Endodermal cell (in vitro differentiated cells): ENCODE measurements around the gene IL1RN. TPM values are rescaled to one million over a fixed set of nuclear protein-coding genes. Genes with fewer than 3 reads are reported as not detected.

ENCODE experiments used
- DNase-seq: peaks from one replicate; pipeline ENCODE4 v3.0.0-alpha.2; 2017
- H3K27ac ChIP-seq: 2 replicates; pipeline ENCODE4 v1.5.1; 2013; ENCODE audit warnings: mild to moderate bottlenecking, low read depth, low read length, moderate library complexity
- H3K27me3 ChIP-seq: 2 replicates; pipeline ENCODE4 v1.6.1; 2013; ENCODE audit warnings: mild to moderate bottlenecking, low read length, moderate library complexity; ENCODE audit not compliant: insufficient read depth, control insufficient read depth, poor library complexity, severe bottlenecking
- H3K36me3 ChIP-seq: 2 replicates; pipeline ENCODE4 v1.7.0; 2013; ENCODE audit warnings: mild to moderate bottlenecking, low read length, moderate library complexity; ENCODE audit not compliant: control insufficient read depth, insufficient read depth
- H3K4me1 ChIP-seq: one replicate; pipeline ENCODE4 v1.7.0; 2013; ENCODE audit warnings: low read length; ENCODE audit not compliant: control insufficient read depth, insufficient read depth
- H3K4me3 ChIP-seq: 2 replicates; pipeline ENCODE4 v1.5.1; 2013; ENCODE audit warnings: mild to moderate bottlenecking, low read length, moderate library complexity
- H3K9ac ChIP-seq: 2 replicates; pipeline ENCODE4 v1.6.1; 2013; ENCODE audit warnings: mild to moderate bottlenecking, low read length, moderate library complexity; ENCODE audit not compliant: poor library complexity, severe bottlenecking; ENCODE audit errors: extremely low read depth
- H3K9me3 ChIP-seq: 2 replicates; pipeline ENCODE4 v1.6.1; 2013; ENCODE audit warnings: mild to moderate bottlenecking, low read length, moderate library complexity; ENCODE audit not compliant: control insufficient read depth
- H3K27ac Mint-ChIP-seq: 2 replicates; pipeline ENCODE4 v1.8.0; 2020; ENCODE audit warnings: mixed read lengths
- H3K27me3 Mint-ChIP-seq: 2 replicates; pipeline ENCODE4 v1.8.0; 2021; ENCODE audit warnings: mild to moderate bottlenecking, mixed read lengths; ENCODE audit not compliant: insufficient read depth
- H3K36me3 Mint-ChIP-seq: 2 replicates; pipeline ENCODE4 v1.8.0; 2020; ENCODE audit warnings: low read depth, mixed read lengths
- H3K4me1 Mint-ChIP-seq: 2 replicates; pipeline ENCODE4 v1.8.0; 2020; ENCODE audit warnings: mixed read lengths
- H3K4me3 Mint-ChIP-seq: 2 replicates; pipeline ENCODE4 v1.8.0; 2020; ENCODE audit warnings: mild to moderate bottlenecking, moderate library complexity, mixed read lengths
- H3K9me3 Mint-ChIP-seq: 2 replicates; pipeline ENCODE4 v1.8.0; 2020; ENCODE audit warnings: mild to moderate bottlenecking, mixed read lengths
- WGBS, 2 experiments: methylation state at CpG; one replicate each; pipeline versions ENCODE4 v1.1.5 to v1.1.7; 2013; ENCODE audit warnings: missing lambda C conversion rate in 2 of 2, mixed read lengths in 1 of 2; ENCODE audit not compliant: insufficient coverage in 1 of 2, insufficient read length in 1 of 2; 5-methylcytosine and 5-hydroxymethylcytosine counted together
- total RNA-seq, 2 donors: library from RNA; stranded (reverse); fragmentation: NEBNext Ultra II Directional in 1 of 2; extraction: Animal tissue kit (Norgen Biotek cat#: 25700) in 1 of 2; gene quantifications; 2 replicates in 1 of 2; 3 replicates in 1 of 2; pipeline ENCODE4 v1.2.1, GENCODE V29; 2021
- TF ChIP-seq, protein P1 (sequence below): fragments of 200-600 bp; sonication (generic); conservative IDR thresholded peaks from 2 replicates; pipeline ENCODE4 v1.5.0; 2021; ENCODE audit warnings: antibody characterized with exemption, mild to moderate bottlenecking

The IL1RN gene
- total RNA-seq, 2 donors from 2014 or later: not detected

DNA sequence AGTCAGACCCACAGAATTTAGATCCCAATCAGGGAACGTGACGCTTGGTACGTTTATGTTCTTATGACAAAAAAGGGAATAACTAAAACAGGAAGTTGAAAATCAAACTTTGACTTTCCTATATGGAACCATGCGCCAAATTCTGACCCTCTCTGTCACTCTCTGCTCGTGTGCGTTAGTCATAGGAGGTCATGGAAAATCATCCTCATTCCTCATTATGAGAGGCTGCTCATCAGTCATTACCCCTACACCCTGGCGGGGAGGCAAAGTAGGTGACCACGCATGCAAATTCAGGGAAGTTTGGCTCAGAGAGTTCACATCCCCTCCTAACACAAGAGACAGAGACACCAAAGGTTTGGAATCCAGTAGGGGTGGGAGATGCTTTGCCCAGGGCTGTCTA lies 44.1 kb upstream of the IL1RN start:
- Histone ChIP-seq H3K9me3 (no peaks in the 10 kb centered on the region), H3K36me3 (no peaks in the 10 kb centered on the region), H3K27me3 (peaks cover 61% of the 10 kb centered on the region), H3K27ac (no peak overlapping the region), H3K4me1 (no peaks in the 10 kb centered on the region), H3K4me3 (no peak overlapping the region), H3K9ac (no peak overlapping the region)
- Mint-ChIP-seq H3K27me3 (peaks cover 33% of the 10 kb centered on the region), H3K9me3 (no peaks in the 10 kb centered on the region), H3K4me1 (no peaks in the 10 kb centered on the region), H3K36me3 (no peaks in the 10 kb centered on the region), H3K4me3 (no peak overlapping the region), H3K27ac (no peak overlapping the region)
- TF ChIP-seq, protein P1, sequence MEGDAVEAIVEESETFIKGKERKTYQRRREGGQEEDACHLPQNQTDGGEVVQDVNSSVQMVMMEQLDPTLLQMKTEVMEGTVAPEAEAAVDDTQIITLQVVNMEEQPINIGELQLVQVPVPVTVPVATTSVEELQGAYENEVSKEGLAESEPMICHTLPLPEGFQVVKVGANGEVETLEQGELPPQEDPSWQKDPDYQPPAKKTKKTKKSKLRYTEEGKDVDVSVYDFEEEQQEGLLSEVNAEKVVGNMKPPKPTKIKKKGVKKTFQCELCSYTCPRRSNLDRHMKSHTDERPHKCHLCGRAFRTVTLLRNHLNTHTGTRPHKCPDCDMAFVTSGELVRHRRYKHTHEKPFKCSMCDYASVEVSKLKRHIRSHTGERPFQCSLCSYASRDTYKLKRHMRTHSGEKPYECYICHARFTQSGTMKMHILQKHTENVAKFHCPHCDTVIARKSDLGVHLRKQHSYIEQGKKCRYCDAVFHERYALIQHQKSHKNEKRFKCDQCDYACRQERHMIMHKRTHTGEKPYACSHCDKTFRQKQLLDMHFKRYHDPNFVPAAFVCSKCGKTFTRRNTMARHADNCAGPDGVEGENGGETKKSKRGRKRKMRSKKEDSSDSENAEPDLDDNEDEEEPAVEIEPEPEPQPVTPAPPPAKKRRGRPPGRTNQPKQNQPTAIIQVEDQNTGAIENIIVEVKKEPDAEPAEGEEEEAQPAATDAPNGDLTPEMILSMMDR: no peak
- 90 to 93% methylated on average over 6 to 8 of the region's 8 CpGs for WGBS, 2 experiments
- DNase-seq: no peak

DNA sequence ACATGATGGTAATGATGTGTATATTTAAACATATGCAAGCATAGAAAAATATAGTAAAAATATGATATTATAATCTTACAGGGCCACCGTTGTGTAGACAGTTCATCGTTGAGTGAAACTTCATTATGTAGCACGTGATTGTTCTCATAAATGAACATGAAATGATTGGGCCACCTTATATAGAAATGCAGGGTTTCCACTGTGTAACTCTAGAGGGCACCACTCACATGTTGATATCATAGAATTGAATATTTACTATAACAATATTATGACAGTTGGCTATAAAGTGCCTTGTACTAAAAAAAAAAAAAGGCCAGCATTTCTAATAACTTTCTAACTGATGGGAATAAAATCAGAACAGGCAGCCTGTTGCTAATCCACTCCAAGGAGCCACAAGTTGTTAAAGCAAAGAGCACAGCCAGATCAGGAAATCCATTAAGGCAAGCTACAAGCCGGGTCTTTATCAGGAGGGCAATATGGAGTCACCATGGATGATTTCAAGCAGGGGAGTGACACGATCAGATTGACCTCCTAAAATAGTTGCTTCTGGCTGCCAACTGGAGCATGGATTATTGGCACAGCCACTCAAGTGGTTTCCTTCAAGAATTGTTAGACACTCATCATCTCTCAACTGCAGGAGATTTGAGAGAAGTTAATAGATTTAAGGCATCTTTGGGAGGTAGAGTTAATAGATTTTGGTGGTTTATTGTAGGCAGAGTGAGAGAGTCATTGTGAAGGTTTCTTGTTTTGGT lies 43.0 kb upstream of the IL1RN start:
- H3K27ac ChIP-seq: no peak overlapping the region
- H3K9ac ChIP-seq: no peak overlapping the region
- H3K36me3 ChIP-seq: no peaks in the 10 kb centered on the region
- 69 to 76% methylated on average over 5 of the region's 5 CpGs for WGBS, 2 experiments
- H3K4me3 Mint-ChIP-seq: no peak overlapping the region
- no peak overlapping the region for H3K4me3 ChIP-seq
- peaks cover 72% of the 10 kb centered on the region for H3K27me3 ChIP-seq
- no peaks in the 10 kb centered on the region for H3K9me3 ChIP-seq
- no peaks in the 10 kb centered on the region for H3K4me1 Mint-ChIP-seq
- H3K9me3 Mint-ChIP-seq: no peaks in the 10 kb centered on the region
- no peaks in the 10 kb centered on the region for H3K4me1 ChIP-seq
- no peak for DNase-seq
- no peak overlapping the region for H3K27ac Mint-ChIP-seq
- TF ChIP-seq, protein P1: peak; percentile 69
- no peaks in the 10 kb centered on the region for H3K36me3 Mint-ChIP-seq
- H3K27me3 Mint-ChIP-seq: peaks cover 33% of the 10 kb centered on the region

DNA sequence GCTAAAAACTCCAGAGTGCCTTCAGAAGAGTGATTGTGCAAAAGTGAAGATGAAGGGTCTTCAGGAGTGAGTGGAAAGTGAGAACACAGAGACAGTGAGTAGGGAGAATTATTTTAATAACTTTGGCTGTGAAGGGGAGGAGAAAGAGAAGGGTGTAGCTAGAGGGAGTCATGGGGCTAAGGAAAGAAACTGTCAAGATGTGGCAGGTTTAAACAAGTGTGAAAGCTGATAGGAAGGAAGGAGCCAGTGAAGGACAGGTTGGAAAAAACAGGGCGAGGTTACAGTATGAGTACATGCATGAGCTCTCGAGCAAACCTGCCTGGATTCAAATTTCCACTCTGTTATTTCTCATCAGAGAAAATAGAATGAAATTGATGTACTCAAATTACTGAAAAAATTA lies 41.9 kb upstream of the IL1RN start:
- no peaks in the 10 kb centered on the region for H3K9me3 Mint-ChIP-seq
- Histone ChIP-seq H3K9me3 (no peaks in the 10 kb centered on the region), H3K27ac (no peak overlapping the region), H3K4me3 (no peak overlapping the region), H3K27me3 (peaks cover 83% of the 10 kb centered on the region), H3K9ac (no peak overlapping the region), H3K36me3 (no peaks in the 10 kb centered on the region), H3K4me1 (no peaks in the 10 kb centered on the region)
- no peaks in the 10 kb centered on the region for H3K4me1 Mint-ChIP-seq
- TF ChIP-seq, protein P1: no peak
- H3K36me3 Mint-ChIP-seq: no peaks in the 10 kb centered on the region
- peaks cover 33% of the 10 kb centered on the region for H3K27me3 Mint-ChIP-seq
- 70% methylated on average over 2 of the region's 2 CpGs; no CpG with 5 or more reads in 1 of the 2 experiments for WGBS, 2 experiments
- no peak overlapping the region for H3K27ac Mint-ChIP-seq
- DNase-seq: no peak
- no peak overlapping the region for H3K4me3 Mint-ChIP-seq
